ENCODE data around the gene MTHFS.

GRCh38 chr15:79903144-79903543, 6.3 kb upstream of the MTHFS start:
- TF ChIP-seq POLR2A (IDR thresholded peaks at IDR 0.05), result no peak
- TF ChIP-seq, protein P1, sequence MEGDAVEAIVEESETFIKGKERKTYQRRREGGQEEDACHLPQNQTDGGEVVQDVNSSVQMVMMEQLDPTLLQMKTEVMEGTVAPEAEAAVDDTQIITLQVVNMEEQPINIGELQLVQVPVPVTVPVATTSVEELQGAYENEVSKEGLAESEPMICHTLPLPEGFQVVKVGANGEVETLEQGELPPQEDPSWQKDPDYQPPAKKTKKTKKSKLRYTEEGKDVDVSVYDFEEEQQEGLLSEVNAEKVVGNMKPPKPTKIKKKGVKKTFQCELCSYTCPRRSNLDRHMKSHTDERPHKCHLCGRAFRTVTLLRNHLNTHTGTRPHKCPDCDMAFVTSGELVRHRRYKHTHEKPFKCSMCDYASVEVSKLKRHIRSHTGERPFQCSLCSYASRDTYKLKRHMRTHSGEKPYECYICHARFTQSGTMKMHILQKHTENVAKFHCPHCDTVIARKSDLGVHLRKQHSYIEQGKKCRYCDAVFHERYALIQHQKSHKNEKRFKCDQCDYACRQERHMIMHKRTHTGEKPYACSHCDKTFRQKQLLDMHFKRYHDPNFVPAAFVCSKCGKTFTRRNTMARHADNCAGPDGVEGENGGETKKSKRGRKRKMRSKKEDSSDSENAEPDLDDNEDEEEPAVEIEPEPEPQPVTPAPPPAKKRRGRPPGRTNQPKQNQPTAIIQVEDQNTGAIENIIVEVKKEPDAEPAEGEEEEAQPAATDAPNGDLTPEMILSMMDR (IDR thresholded peaks at IDR 0.05), result no peak
